H9 (cell line): Measurements from ENCODE around the gene DAAM1. TPM values are rescaled to one million over a fixed set of nuclear protein-coding genes. Genes with fewer than 3 reads are reported as not detected.

Experiments
- DNase-seq: peaks from one replicate; pipeline ENCODE4 v3.0.0-alpha.2; 2017
- H2AFZ ChIP-seq: one replicate; pipeline ENCODE4 v1.6.1; 2013; ENCODE audit warnings: mild to moderate bottlenecking, low read length, control low read depth, moderate library complexity
- H2AK5ac ChIP-seq: 2 replicates; pipeline ENCODE4 v1.6.1; 2013; ENCODE audit warnings: low read length, control low read depth, mixed read lengths; ENCODE audit not compliant: insufficient read length
- H2BK120ac ChIP-seq: one replicate; pipeline ENCODE4 v1.6.1; 2013; ENCODE audit warnings: low read depth, mild to moderate bottlenecking, low read length, control low read depth, inconsistent platforms; ENCODE audit not compliant: poor library complexity, severe bottlenecking
- H2BK12ac ChIP-seq: 2 replicates; pipeline ENCODE4 v1.6.1; 2013; ENCODE audit warnings: low read length, control low read depth, mixed read lengths, low read depth; ENCODE audit not compliant: insufficient read length
- H2BK15ac ChIP-seq: 2 replicates; pipeline ENCODE4 v1.6.1; 2013; ENCODE audit warnings: low read depth, low read length, control low read depth
- H2BK20ac ChIP-seq: one replicate; pipeline ENCODE4 v1.6.1; 2013; ENCODE audit warnings: low read depth, mild to moderate bottlenecking, low read length, control low read depth, inconsistent platforms; ENCODE audit not compliant: poor library complexity, severe bottlenecking
- H2BK5ac ChIP-seq: 2 replicates; pipeline ENCODE4 v1.6.1; 2013; ENCODE audit warnings: low read length, control low read depth, mixed read lengths; ENCODE audit not compliant: insufficient read length
- H3K14ac ChIP-seq: 2 replicates; pipeline ENCODE4 v1.6.1; 2013; ENCODE audit warnings: low read length, control low read depth; ENCODE audit not compliant: insufficient read depth
- H3K18ac ChIP-seq: 2 replicates; pipeline ENCODE4 v1.6.1; 2013; ENCODE audit warnings: low read depth, mild to moderate bottlenecking, mixed read lengths, low read length, control low read depth; ENCODE audit not compliant: insufficient read length
- H3K23ac ChIP-seq: 2 replicates; pipeline ENCODE4 v1.6.1; 2013; ENCODE audit warnings: low read length, control low read depth, mixed read lengths, low read depth; ENCODE audit not compliant: insufficient read length
- H3K23me2 ChIP-seq: 2 replicates; pipeline ENCODE4 v1.6.1; 2013; ENCODE audit warnings: low read depth, mild to moderate bottlenecking, mixed read lengths, low read length, control low read depth; ENCODE audit not compliant: insufficient read length, poor library complexity, severe bottlenecking
- H3K27ac ChIP-seq: 2 replicates; pipeline ENCODE4 v1.5.1; 2013; ENCODE audit warnings: low read length, control low read depth, mixed read lengths, low read depth; ENCODE audit not compliant: insufficient read length
- H3K27me3 ChIP-seq: 2 replicates; pipeline ENCODE4 v1.6.1; 2013; ENCODE audit warnings: low read length, control low read depth, inconsistent platforms; ENCODE audit not compliant: insufficient read depth
- H3K4ac ChIP-seq: 2 replicates; pipeline ENCODE4 v1.6.1; 2013; ENCODE audit warnings: low read depth, mild to moderate bottlenecking, control low read depth, inconsistent platforms, low read length, moderate library complexity
- H3K4me1 ChIP-seq: 2 replicates; pipeline ENCODE4 v1.6.1; 2013; ENCODE audit warnings: low read length, control low read depth, inconsistent platforms; ENCODE audit not compliant: insufficient read depth
- H3K4me2 ChIP-seq: 2 replicates; pipeline ENCODE4 v1.6.1; 2013; ENCODE audit warnings: low read length, control low read depth, mixed read lengths; ENCODE audit not compliant: insufficient read length, insufficient read depth
- H3K56ac ChIP-seq: 2 replicates; pipeline ENCODE4 v1.6.1; 2013; ENCODE audit warnings: low read depth, mild to moderate bottlenecking, mixed read lengths, low read length, control low read depth; ENCODE audit not compliant: insufficient read length
- H3K79me1 ChIP-seq: 2 replicates; pipeline ENCODE4 v1.6.1; 2013; ENCODE audit warnings: low read depth, mild to moderate bottlenecking, moderate library complexity, low read length, control low read depth, inconsistent platforms; ENCODE audit not compliant: insufficient read depth, poor library complexity, severe bottlenecking
- H3K79me2 ChIP-seq: 2 replicates; pipeline ENCODE4 v1.6.1; 2013; ENCODE audit warnings: low read length, control low read depth, inconsistent platforms; ENCODE audit not compliant: insufficient read depth
- H3K9ac ChIP-seq: 2 replicates; pipeline ENCODE4 v1.6.1; 2013; ENCODE audit warnings: low read length, control low read depth, mixed read lengths; ENCODE audit not compliant: insufficient read length; ENCODE audit errors: extremely low read depth
- H3K9me3 ChIP-seq: one replicate; pipeline ENCODE4 v1.6.1; 2013; ENCODE audit warnings: low read depth, low read length, inconsistent platforms; ENCODE audit not compliant: control insufficient read depth
- H3T11ph ChIP-seq: one replicate; pipeline ENCODE4 v1.6.1; 2013; ENCODE audit warnings: mild to moderate bottlenecking, low read length, control low read depth, inconsistent platforms
- H4K20me1 ChIP-seq: one replicate; pipeline ENCODE4 v1.6.1; 2013; ENCODE audit not compliant: control insufficient read depth, insufficient read length, insufficient read depth
- H4K5ac ChIP-seq: 2 replicates; pipeline ENCODE4 v1.6.1; 2013; ENCODE audit warnings: low read depth, mild to moderate bottlenecking, mixed read lengths, low read length, control low read depth; ENCODE audit not compliant: insufficient read length
- H4K8ac ChIP-seq: replicated peaks from 2 replicates; pipeline ENCODE4 v1.6.1; 2013; ENCODE audit warnings: low read length, control low read depth, mixed read lengths, low read depth; ENCODE audit not compliant: insufficient read length
- H4K91ac ChIP-seq: 2 replicates; pipeline ENCODE4 v1.6.1; 2013; ENCODE audit warnings: low read depth, mild to moderate bottlenecking, moderate library complexity, mixed read lengths, low read length, control low read depth; ENCODE audit not compliant: insufficient read length
- H3K27ac Mint-ChIP-seq, 3 experiments: 2 replicates in 2 of 3; 3 replicates in 1 of 3; pipeline ENCODE4 v1.8.0; 2020 to 2021; ENCODE audit warnings: mixed read lengths in 3 of 3, mild to moderate bottlenecking in 1 of 3, moderate library complexity in 1 of 3
- H3K27me3 Mint-ChIP-seq: 2 replicates; pipeline ENCODE4 v1.8.0; 2021; ENCODE audit warnings: low read depth, mild to moderate bottlenecking, moderate library complexity, mixed read lengths
- H3K36me3 Mint-ChIP-seq, 3 experiments: 2 replicates in 2 of 3; 3 replicates in 1 of 3; pipeline ENCODE4 v1.8.0; 2020 to 2021; ENCODE audit warnings: low read depth in 3 of 3, mixed read lengths in 3 of 3; ENCODE audit not compliant: insufficient read depth in 1 of 3
- H3K4me1 Mint-ChIP-seq, 2 experiments: 2 replicates each; pipeline ENCODE4 v1.8.0; 2020; ENCODE audit warnings: mixed read lengths in 2 of 2
- H3K4me3 Mint-ChIP-seq, 2 experiments: 2 replicates in 1 of 2; 3 replicates in 1 of 2; pipeline ENCODE4 v1.8.0; 2020 to 2021; ENCODE audit warnings: mild to moderate bottlenecking in 2 of 2, mixed read lengths in 2 of 2, moderate library complexity in 1 of 2
- H3K9me3 Mint-ChIP-seq, 2 experiments: 2 replicates in 1 of 2; 3 replicates in 1 of 2; pipeline ENCODE4 v1.8.0; 2020; ENCODE audit warnings: mild to moderate bottlenecking in 2 of 2, mixed read lengths in 2 of 2, moderate library complexity in 1 of 2
- CTCF ChIP-seq: fragments of 200-600 bp; sonication (generic); conservative IDR thresholded peaks from 3 replicates; pipeline ENCODE4 v1.8.0; 2021; ENCODE audit warnings: antibody characterized with exemption, mild to moderate bottlenecking
- WGBS: extraction: QIAGEN DNeasy Blood & Tissue Kit; methylation state at CpG from one replicate; pipeline ENCODE4 v1.1.7; 2013; ENCODE audit warnings: missing lambda C conversion rate, low lambda C conversion rate, mixed read lengths; ENCODE audit not compliant: insufficient read length; ENCODE audit errors: extremely low coverage; 5-methylcytosine and 5-hydroxymethylcytosine counted together
- total RNA-seq: library from RNA; stranded (reverse); gene quantifications from 2 replicates; pipeline ENCODE4 v1.2.1, GENCODE V29; 2021

The DAAM1 gene
- total RNA-seq, 1 experiment from 2014 or later, result 19.5 TPM

DNA sequence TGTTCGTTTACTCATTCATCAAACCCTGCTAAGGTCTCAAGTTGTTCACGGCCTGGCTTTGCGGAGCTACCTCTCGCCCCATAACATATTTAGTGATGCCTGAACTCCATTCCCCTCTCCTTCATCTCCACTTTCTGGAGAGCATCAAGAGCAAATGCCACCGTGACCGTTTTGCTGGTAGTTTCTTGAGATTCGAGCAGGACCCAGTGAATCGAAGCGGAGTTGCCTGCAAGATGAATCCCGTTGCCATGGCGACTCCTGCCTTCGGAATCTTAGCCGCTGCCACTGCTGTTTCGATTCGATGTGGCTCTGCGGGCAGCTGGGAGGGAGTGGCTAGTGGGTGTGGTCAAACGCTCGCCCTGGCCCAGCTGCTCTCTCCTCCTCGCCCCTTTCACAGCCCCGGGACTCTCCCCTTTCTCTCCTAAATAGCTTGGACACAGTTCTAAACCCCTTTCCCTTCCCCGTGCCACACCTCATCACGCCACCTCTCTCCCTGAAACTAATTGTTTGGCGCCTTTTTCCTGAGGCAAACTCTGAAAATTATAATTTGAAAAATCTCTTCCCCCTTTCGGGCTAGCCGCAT is 1.4 kb downstream of the DAAM1 start:
- Histone ChIP-seq H3K4ac (no peak overlapping the region), H2BK15ac (no peak overlapping the region), H4K20me1 (no peaks in the 10 kb centered on the region), H3K79me2 (no peaks in the 10 kb centered on the region), H4K5ac (no peak overlapping the region), H2BK5ac (no peak overlapping the region), H3K23ac (no peak overlapping the region), H3K23me2 (peaks cover 22% of the 10 kb centered on the region), H3K9ac (no peak overlapping the region), H3K56ac (no peak overlapping the region), H3K18ac (no peak overlapping the region), H3K14ac (no peak overlapping the region), H2BK12ac (no peak overlapping the region), H3K79me1 (no peaks in the 10 kb centered on the region), H2AFZ (no peak overlapping the region), H3K9me3 (no peaks in the 10 kb centered on the region), H3K27ac (no peak overlapping the region), H3K4me1 (no peaks in the 10 kb centered on the region), H3T11ph (no peak overlapping the region), H4K91ac (no peak overlapping the region), H2BK20ac (no peak overlapping the region), H3K27me3 (peaks cover 3% of the 10 kb centered on the region; the same call in 1 of the 2 replicates), H2AK5ac (no peak overlapping the region), H3K4me2 (peak overlapping the region; percentile 85), H4K8ac (no peak overlapping the region), H2BK120ac (no peak overlapping the region)
- Mint-ChIP-seq H3K4me3 (peak overlapping the region; percentile 80 to 92), H3K9me3 (no peaks in the 10 kb centered on the region; a peak in 1 of 5 replicates), H3K27ac (peak overlapping the region in 2 of 3 experiments; percentile 81 to 86; a peak in 3 of 7 replicates), H3K27me3 (peaks cover 32% of the 10 kb centered on the region), H3K36me3 (no peaks in the 10 kb centered on the region), H3K4me1 (peaks cover 19 to 20% of the 10 kb centered on the region in 2 experiments)
- WGBS, result no CpG with 5 or more reads among the region's 25 CpGs
- no peak for TF ChIP-seq CTCF
- peak; percentile 94 for DNase-seq
